Activated naive CD8-positive, alpha-beta T cell treated with anti-CD3 and anti-CD28 coated beads for 36 hours (primary cell): ENCODE measurements around the gene OTUD6A. TPM values are rescaled to one million over a fixed set of nuclear protein-coding genes. Genes with fewer than 3 reads are reported as not detected.
"Not testable (repeated sequence)": the region's sequence is repeated elsewhere in the genome, so short reads cannot be mapped to it uniquely, and the experiment has no call there.

Experiments used
- DNase-seq: peaks from one replicate; pipeline ENCODE4 v3.0.0; 2021
- H3K27ac Mint-ChIP-seq: one replicate; pipeline ENCODE4 v1.8.0; 2022; ENCODE audit warnings: mild to moderate bottlenecking, moderate library complexity, mixed read lengths
- H3K27me3 Mint-ChIP-seq: one replicate; pipeline ENCODE4 v1.8.0; 2022; ENCODE audit warnings: mild to moderate bottlenecking, mixed read lengths
- H3K36me3 Mint-ChIP-seq: one replicate; pipeline ENCODE4 v1.8.0; 2021; ENCODE audit warnings: mild to moderate bottlenecking, mixed read lengths
- H3K4me1 Mint-ChIP-seq: one replicate; pipeline ENCODE4 v1.8.0; 2021; ENCODE audit warnings: mixed read lengths
- H3K4me3 Mint-ChIP-seq: one replicate; pipeline ENCODE4 v1.8.0; 2022; ENCODE audit warnings: mild to moderate bottlenecking, moderate library complexity, mixed read lengths
- H3K9me3 Mint-ChIP-seq: one replicate; pipeline ENCODE4 v1.8.0; 2022; ENCODE audit warnings: mixed read lengths
- total RNA-seq, 2 experiments: library from RNA; stranded (reverse); gene quantifications; one replicate each; pipeline ENCODE4 v1.2.3, GENCODE V29; 2021

OTUD6A gene
- total RNA-seq, 2 experiments from 2014 or later, result not detected

- no peaks in the 10 kb centered on the region for H3K9me3 Mint-ChIP-seq
- no peak for DNase-seq
- no peak overlapping the region for H3K27ac Mint-ChIP-seq
- H3K4me3 Mint-ChIP-seq, result no peak overlapping the region
- H3K36me3 Mint-ChIP-seq, result no peaks in the 10 kb centered on the region
- H3K27me3 Mint-ChIP-seq, result no peaks in the 10 kb centered on the region
- H3K4me1 Mint-ChIP-seq, result no peaks in the 10 kb centered on the region
Measured at GRCh38 chrX:70084592-70085240, 22.5 kb downstream of the OTUD6A start.

- no peak overlapping the region for H3K4me3 Mint-ChIP-seq
- no peaks in the 10 kb centered on the region for H3K27me3 Mint-ChIP-seq
- no peaks in the 10 kb centered on the region for H3K9me3 Mint-ChIP-seq
- H3K4me1 Mint-ChIP-seq, result no peaks in the 10 kb centered on the region
- no peaks in the 10 kb centered on the region for H3K36me3 Mint-ChIP-seq
- no peak for DNase-seq
- no peak overlapping the region for H3K27ac Mint-ChIP-seq
Measured at GRCh38 chrX:70087857-70088630, 25.8 kb downstream of the OTUD6A start.

GRCh38 chrX:70088751-70089150 is 26.5 kb downstream of the OTUD6A start:
- Mint-ChIP-seq H3K27me3 (no peaks in the 10 kb centered on the region), H3K4me1 (no peaks in the 10 kb centered on the region), H3K9me3 (no peaks in the 10 kb centered on the region), H3K4me3 (no peak overlapping the region), H3K36me3 (no peaks in the 10 kb centered on the region), H3K27ac (no peak overlapping the region)
- no peak for DNase-seq

GRCh38 chrX:70089604-70090297 is 27.5 kb downstream of the OTUD6A start:
- DNase-seq, result no peak
- no peaks in the 10 kb centered on the region for H3K36me3 Mint-ChIP-seq
- H3K27ac Mint-ChIP-seq, result no peak overlapping the region
- no peaks in the 10 kb centered on the region for H3K27me3 Mint-ChIP-seq
- no peaks in the 10 kb centered on the region for H3K4me1 Mint-ChIP-seq
- no peak overlapping the region for H3K4me3 Mint-ChIP-seq
- no peaks in the 10 kb centered on the region for H3K9me3 Mint-ChIP-seq

- Mint-ChIP-seq H3K27ac (no peak overlapping the region), H3K4me1 (no peaks in the 10 kb centered on the region), H3K9me3 (no peaks in the 10 kb centered on the region), H3K36me3 (no peaks in the 10 kb centered on the region), H3K4me3 (no peak overlapping the region), H3K27me3 (no peaks in the 10 kb centered on the region)
- no peak for DNase-seq
Measured at GRCh38 chrX:70092247-70092646, 30.0 kb downstream of the OTUD6A start.

- Mint-ChIP-seq H3K4me1 (no peaks in the 10 kb centered on the region), H3K27me3 (peaks cover 6% of the 10 kb centered on the region), H3K9me3 (no peaks in the 10 kb centered on the region), H3K36me3 (no peaks in the 10 kb centered on the region), H3K27ac (no peak overlapping the region), H3K4me3 (no peak overlapping the region)
- DNase-seq, result no peak
Measured at GRCh38 chrX:70096052-70096451, 33.8 kb downstream of the OTUD6A start.

- Mint-ChIP-seq H3K27ac (no peak overlapping the region), H3K4me1 (no peaks in the 10 kb centered on the region), H3K9me3 (no peaks in the 10 kb centered on the region), H3K27me3 (no peaks in the 10 kb centered on the region), H3K36me3 (no peaks in the 10 kb centered on the region), H3K4me3 (no peak overlapping the region)
- no peak for DNase-seq
Measured at GRCh38 chrX:70105229-70105628, 43.0 kb downstream of the OTUD6A start.

- DNase-seq, H3K4me3 Mint-ChIP-seq, H3K27ac Mint-ChIP-seq, H3K27me3 Mint-ChIP-seq, H3K36me3 Mint-ChIP-seq, H3K9me3 Mint-ChIP-seq, H3K4me1 Mint-ChIP-seq: not testable (repeated sequence)
Measured at GRCh38 chrX:70111436-70112026, 49.3 kb downstream of the OTUD6A start.

Other genes starting within 250 kb of the OTUD6A start
- gene AWAT2, start 12.5 kb upstream of the OTUD6A start, total RNA-seq, result not detected
- 10 to 100 TPM; 36.0 to 37.2 TPM for gene IGBP1, start 71.0 kb downstream of the OTUD6A start, total RNA-seq
- gene DGAT2L6, start 115.0 kb downstream of the OTUD6A start, total RNA-seq, result not detected
- gene AWAT1, start 172.2 kb downstream of the OTUD6A start, total RNA-seq, result not detected
- gene P2RY4, start 197.7 kb downstream of the OTUD6A start, total RNA-seq, result under 1 TPM in 1 of 2 experiments, not detected in 1; 0.12 TPM
- not detected for gene ARR3, start 205.9 kb downstream of the OTUD6A start, total RNA-seq
- not detected for gene RAB41, start 219.7 kb downstream of the OTUD6A start, total RNA-seq
- 10 to 100 TPM; 24.0 to 27.0 TPM for gene PDZD11, start 227.5 kb downstream of the OTUD6A start, total RNA-seq
- gene KIF4A, start 227.6 kb downstream of the OTUD6A start, total RNA-seq, result 10 to 100 TPM; 22.4 to 23.9 TPM